Activated T-helper 17 cell treated with anti-CD3 and anti-CD28 coated beads, Interleukin-2, amount 50 U/mL, for 72 hours (primary cell): ENCODE measurements around the gene CALM3. TPM values are rescaled to one million over a fixed set of nuclear protein-coding genes. Genes with fewer than 3 reads are reported as not detected.

Source experiments
- ATAC-seq: fragments of 150-1000 bp; cut with Tn5 transposase; replicated peaks from 2 replicates; pipeline ENCODE4 v1.10.0; 2021; ENCODE audit warnings: mild to moderate bottlenecking, moderate library complexity
- H3K27ac Mint-ChIP-seq: one replicate; pipeline ENCODE4 v1.8.0; 2022; ENCODE audit warnings: mixed read lengths
- H3K27me3 Mint-ChIP-seq: one replicate; pipeline ENCODE4 v1.8.0; 2022; ENCODE audit warnings: mixed read lengths
- H3K36me3 Mint-ChIP-seq: one replicate; pipeline ENCODE4 v1.8.0; 2022; ENCODE audit warnings: low read depth, mild to moderate bottlenecking, mixed read lengths
- H3K4me1 Mint-ChIP-seq: one replicate; pipeline ENCODE4 v1.8.0; 2022; ENCODE audit warnings: mixed read lengths
- H3K4me3 Mint-ChIP-seq: one replicate; pipeline ENCODE4 v1.8.0; 2022; ENCODE audit warnings: mild to moderate bottlenecking, mixed read lengths
- H3K9me3 Mint-ChIP-seq: one replicate; pipeline ENCODE4 v1.8.0; 2022; ENCODE audit warnings: mixed read lengths
- total RNA-seq, 2 donors: library from RNA; stranded (reverse); gene quantifications; one replicate each; pipeline ENCODE4 v1.2.3, GENCODE V29; 2022

CALM3 gene
- total RNA-seq, 2 donors from 2014 or later = 313 to 323 TPM

DNA sequence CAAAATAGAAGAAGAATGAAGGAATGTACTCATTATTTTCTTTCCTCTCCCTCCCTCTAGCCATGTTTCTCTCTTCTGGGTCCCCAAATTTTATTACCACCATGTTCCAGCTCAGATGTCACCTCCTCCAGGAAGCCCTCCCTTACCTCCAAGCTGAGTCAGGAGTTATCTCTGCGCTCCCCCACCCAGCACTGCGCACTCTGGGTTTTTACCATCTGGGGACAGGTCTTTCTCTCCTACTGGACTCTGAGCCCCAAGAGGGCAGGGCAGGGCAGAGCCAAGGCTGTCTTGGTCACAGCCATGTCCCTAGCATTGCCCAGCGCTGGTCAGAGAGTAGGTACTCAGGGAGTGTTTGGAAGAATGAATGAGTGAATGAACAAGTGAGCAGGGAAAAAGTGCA is 32.0 kb downstream of the CALM3 start:
- no peak for ATAC-seq
- Mint-ChIP-seq H3K4me1 (peaks cover 10% of the 10 kb centered on the region), H3K9me3 (no peaks in the 10 kb centered on the region), H3K4me3 (no peak overlapping the region), H3K36me3 (peaks cover 6% of the 10 kb centered on the region), H3K27me3 (no peaks in the 10 kb centered on the region), H3K27ac (peak overlapping the region; percentile 29)

DNA sequence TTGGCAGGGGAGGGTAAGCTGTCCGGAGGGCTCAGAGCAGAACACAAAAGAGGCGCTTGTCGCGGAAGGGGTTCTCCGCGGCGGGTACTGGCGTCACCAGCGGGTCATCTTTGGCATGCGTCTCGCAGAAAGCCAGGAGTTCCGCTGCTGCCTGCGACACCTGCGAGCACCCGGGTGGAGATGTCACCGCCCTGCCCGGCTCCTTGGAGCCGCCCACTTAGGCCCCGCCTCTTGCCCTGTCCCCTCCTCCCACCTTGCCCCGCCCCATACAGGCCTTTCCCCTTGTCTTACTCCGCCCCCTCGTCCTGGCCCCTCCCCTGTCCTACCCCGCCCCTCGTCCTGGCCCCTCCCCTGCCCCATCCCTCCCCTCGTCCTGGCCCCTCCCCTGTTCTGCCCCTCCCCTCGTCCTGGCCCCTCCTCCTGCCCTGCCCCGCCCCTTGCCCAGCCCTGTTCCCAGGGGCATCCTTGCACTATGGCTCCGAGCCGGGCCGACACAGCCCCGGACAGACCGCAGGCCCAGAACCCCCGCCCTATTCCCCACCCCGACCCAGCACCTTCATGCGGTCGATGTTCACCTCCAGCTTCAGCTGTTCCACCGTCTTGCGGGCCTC is 33.0 kb downstream of the CALM3 start:
- peaks cover 10% of the 10 kb centered on the region for H3K4me1 Mint-ChIP-seq
- H3K4me3 Mint-ChIP-seq = no peak overlapping the region
- peak overlapping the region; percentile 29 for H3K27ac Mint-ChIP-seq
- H3K27me3 Mint-ChIP-seq = no peaks in the 10 kb centered on the region
- H3K9me3 Mint-ChIP-seq = no peaks in the 10 kb centered on the region
- ATAC-seq = peak; percentile 48
- H3K36me3 Mint-ChIP-seq = peaks cover 6% of the 10 kb centered on the region

DNA sequence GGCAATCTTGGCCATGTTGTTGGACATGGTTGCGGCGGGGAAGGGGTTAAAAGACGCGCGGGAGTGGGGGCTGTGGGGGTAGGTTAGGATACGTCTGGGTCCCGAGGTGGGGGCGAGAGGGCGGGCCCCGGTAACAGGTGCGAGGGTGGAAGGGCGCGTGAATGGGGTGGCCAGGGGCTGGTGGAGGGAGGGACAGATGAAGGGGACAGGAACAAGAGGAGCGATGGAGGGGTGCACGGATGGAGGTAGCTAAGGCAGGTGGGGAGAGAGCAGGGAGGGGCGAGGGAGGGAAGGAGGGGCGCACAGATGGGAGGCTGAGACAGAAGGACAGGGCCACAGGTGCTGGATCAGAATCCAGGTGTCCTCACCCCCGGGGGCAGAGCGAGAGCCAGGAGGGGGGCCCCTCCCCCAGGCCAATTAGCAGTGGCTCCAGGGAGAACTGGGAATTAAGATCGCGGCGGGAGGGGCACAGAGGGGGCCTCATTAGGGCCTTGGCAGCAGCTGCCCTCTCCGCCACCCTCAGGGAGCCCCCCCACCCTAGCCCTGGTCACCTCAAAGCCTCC is 33.6 kb downstream of the CALM3 start:
- ATAC-seq = no peak
- Mint-ChIP-seq H3K4me1 (peaks cover 10% of the 10 kb centered on the region), H3K9me3 (no peaks in the 10 kb centered on the region), H3K4me3 (no peak overlapping the region), H3K27me3 (no peaks in the 10 kb centered on the region), H3K36me3 (peaks cover 6% of the 10 kb centered on the region), H3K27ac (no peak overlapping the region)

DNA sequence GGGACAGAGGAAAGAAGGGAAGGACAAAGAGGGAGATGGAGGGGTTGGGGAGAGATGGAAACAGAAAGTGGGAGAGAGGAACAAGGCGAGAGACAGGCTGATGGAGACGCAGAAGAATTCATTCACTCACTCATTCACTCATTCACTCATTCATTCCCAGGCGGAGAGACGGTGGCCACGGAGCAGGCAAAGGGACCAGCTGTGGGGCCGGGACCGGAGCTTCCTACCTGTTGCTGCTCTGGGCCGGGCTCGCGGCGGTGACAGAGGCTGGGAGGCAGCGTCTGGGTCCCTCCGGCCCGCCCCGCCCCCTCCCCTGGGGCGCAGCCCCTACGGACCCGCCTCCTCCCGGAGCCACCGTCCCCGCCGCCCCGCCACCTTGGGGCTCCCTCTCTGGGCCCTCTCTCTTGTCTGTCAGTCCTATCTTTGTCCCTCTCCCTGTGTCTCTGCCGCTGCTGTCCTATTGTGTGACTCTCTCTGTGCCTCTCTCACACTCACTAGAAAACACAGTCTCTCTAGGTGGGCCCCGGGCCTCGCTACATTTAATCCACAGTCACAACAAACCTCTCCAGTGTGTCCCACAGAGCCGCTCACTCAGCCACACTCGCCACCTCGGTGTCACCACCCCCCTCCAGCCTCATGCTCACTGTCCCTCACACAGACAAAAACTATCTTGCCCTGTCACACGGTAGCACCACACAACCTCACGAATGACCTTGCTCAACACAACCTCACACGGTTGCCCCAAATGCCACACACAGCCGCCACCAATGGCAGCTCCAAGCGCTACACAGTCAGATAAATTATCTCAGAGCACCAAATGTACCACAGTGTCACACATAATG is 35.0 kb downstream of the CALM3 start, which contains the start of gene GNG8:
GNG8 (minus strand) TSS at position 283 of the 842 bp plus-strand sequence. CDS start 1,520 bp downstream, outside the sequence.
- Mint-ChIP-seq H3K9me3 (no peaks in the 10 kb centered on the region), H3K4me1 (peaks cover 10% of the 10 kb centered on the region), H3K27me3 (peaks cover 4% of the 10 kb centered on the region), H3K4me3 (no peak within 1 kb of the TSS), H3K27ac (no peak within 1 kb of the TSS), H3K36me3 (peaks cover 6% of the 10 kb centered on the region)
- no peak for ATAC-seq

DNA sequence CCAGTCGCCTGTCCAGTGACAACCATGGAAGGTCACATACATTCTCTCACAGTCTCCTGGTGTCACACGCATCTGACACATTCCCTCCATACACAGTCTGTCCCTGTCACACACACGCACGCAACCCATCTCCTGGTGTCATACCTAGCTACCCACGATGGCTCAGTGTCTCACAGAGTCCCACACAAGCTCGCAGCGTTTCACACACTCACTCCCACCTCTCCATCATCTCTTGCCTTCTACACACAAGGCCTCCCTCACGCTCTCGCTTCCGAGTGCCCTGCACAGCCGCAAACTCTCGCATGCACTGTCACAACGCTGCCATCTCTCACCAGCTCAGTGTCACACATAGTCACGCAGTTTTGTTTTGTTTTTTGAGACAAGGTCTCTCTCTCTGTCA is 36.1 kb downstream of the CALM3 start:
- H3K27me3 Mint-ChIP-seq = peaks cover 4% of the 10 kb centered on the region
- no peak overlapping the region for H3K4me3 Mint-ChIP-seq
- no peaks in the 10 kb centered on the region for H3K9me3 Mint-ChIP-seq
- H3K36me3 Mint-ChIP-seq = peaks cover 6% of the 10 kb centered on the region
- no peak overlapping the region for H3K27ac Mint-ChIP-seq
- ATAC-seq = no peak
- H3K4me1 Mint-ChIP-seq = peaks cover 10% of the 10 kb centered on the region

DNA sequence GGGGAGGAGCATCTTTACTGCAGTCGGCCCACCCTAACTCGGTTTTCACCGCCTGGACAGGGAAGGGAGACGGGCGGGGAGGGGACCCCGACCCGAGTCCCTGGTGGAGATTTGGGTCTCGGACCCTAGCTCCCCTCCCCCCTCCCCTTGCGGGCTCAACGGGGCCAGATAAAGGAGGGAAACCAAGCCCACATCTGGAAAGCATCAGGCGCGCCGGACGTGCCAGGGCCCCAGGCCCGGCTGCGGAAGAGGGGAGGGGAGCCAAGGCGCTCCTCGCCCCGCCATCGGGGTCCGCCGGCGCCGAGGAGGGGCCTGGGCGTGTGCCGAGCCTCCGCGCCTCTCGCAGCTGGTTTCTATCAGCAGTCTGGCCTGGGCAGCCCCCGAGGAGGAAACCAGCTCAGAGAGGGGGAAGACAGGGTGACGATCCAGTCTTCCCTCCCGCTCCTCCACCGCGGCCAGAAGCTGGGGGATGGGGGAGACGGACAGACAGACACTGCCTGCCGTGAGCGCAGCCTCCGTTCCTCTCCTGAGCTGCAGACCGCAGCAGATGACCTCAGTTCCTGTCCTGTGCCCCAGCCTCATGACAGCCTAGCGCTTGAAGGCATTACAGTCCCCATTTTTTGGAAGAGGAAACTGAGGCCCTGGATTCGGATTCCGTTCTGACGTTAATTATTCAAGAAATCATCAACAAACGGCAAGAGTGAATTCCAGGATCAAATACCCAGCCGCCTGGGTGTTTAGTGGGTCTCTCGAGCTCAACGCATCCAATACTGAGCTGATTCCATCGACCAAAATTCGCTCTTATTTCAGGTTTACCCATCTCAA is 38.4 kb downstream of the CALM3 start:
- H3K4me1 Mint-ChIP-seq = no peaks in the 10 kb centered on the region
- H3K4me3 Mint-ChIP-seq = no peak overlapping the region
- no peaks in the 10 kb centered on the region for H3K9me3 Mint-ChIP-seq
- H3K27me3 Mint-ChIP-seq = peaks cover 4% of the 10 kb centered on the region
- H3K27ac Mint-ChIP-seq = no peak overlapping the region
- H3K36me3 Mint-ChIP-seq = no peaks in the 10 kb centered on the region
- peak; percentile 10 for ATAC-seq

DNA sequence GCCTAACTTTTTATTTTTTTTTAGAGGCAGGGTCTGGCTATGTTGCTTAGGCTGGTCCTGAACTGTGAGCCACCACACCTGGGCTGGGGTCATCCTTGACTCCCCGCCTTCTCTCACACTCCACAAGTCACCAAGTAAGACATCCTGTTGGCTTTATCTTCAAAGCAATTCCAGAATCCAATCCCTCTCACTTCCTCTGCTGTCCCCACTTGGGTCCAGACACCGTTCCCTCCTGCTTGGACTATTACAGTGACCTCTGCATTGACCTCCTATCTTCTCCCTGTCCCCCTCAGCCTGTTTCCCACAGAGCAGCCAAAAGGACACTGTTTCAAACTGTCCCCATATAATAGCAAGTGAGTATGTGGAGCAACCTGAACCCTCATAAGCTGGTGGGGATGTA is 39.5 kb downstream of the CALM3 start:
- no peak for ATAC-seq
- no peak overlapping the region for H3K27ac Mint-ChIP-seq
- H3K4me1 Mint-ChIP-seq = no peaks in the 10 kb centered on the region
- no peak overlapping the region for H3K4me3 Mint-ChIP-seq
- no peaks in the 10 kb centered on the region for H3K9me3 Mint-ChIP-seq
- no peaks in the 10 kb centered on the region for H3K36me3 Mint-ChIP-seq
- peaks cover 5% of the 10 kb centered on the region for H3K27me3 Mint-ChIP-seq

DNA sequence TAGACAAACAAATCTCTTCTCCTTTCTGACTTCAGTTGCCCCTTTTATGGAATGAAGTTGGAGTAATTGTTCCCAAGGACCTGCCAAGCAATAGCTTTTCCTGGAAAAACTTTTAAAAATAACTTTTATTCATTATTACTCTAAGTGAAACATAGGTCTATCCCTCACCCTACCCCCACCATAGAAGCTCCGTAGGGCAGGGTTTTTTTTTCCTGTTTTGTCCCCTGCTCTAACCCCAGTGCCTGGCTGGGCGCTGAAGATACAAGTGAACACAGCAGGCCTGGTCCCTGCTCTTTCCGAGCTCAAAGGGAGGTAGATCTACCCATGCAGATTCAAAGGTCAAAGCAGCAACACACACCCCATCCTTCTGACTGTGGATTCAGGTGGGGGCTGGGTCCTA is 43.6 kb downstream of the CALM3 start:
- Mint-ChIP-seq H3K36me3 (peaks cover 8% of the 10 kb centered on the region), H3K9me3 (no peaks in the 10 kb centered on the region), H3K27ac (no peak overlapping the region), H3K27me3 (peaks cover 19% of the 10 kb centered on the region), H3K4me3 (no peak overlapping the region), H3K4me1 (peaks cover 5% of the 10 kb centered on the region)
- no peak for ATAC-seq

DNA sequence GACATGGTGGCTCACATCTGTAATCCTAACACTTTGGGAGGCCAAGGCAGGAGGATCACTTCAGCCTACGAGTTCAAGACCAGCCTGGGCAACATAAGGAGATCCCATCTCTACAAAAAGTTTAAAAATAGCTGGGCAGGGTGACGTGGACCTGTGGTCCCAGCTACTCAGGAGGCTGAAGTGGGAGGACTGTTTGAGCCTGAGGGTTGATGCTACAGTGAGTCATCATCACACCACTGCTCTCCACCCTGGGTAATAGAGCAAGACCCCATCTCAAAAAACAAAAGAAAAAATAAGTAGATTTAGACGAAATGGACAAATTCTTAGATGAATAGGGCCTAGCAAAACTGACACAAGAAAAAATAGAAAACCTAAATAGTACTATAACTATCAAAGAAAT is 45.3 kb downstream of the CALM3 start:
- peak; percentile 39 for ATAC-seq
- no peak overlapping the region for H3K27ac Mint-ChIP-seq
- no peak overlapping the region for H3K4me3 Mint-ChIP-seq
- H3K27me3 Mint-ChIP-seq = peaks cover 24% of the 10 kb centered on the region
- peaks cover 18% of the 10 kb centered on the region for H3K36me3 Mint-ChIP-seq
- peaks cover 5% of the 10 kb centered on the region for H3K4me1 Mint-ChIP-seq
- H3K9me3 Mint-ChIP-seq = no peaks in the 10 kb centered on the region

DNA sequence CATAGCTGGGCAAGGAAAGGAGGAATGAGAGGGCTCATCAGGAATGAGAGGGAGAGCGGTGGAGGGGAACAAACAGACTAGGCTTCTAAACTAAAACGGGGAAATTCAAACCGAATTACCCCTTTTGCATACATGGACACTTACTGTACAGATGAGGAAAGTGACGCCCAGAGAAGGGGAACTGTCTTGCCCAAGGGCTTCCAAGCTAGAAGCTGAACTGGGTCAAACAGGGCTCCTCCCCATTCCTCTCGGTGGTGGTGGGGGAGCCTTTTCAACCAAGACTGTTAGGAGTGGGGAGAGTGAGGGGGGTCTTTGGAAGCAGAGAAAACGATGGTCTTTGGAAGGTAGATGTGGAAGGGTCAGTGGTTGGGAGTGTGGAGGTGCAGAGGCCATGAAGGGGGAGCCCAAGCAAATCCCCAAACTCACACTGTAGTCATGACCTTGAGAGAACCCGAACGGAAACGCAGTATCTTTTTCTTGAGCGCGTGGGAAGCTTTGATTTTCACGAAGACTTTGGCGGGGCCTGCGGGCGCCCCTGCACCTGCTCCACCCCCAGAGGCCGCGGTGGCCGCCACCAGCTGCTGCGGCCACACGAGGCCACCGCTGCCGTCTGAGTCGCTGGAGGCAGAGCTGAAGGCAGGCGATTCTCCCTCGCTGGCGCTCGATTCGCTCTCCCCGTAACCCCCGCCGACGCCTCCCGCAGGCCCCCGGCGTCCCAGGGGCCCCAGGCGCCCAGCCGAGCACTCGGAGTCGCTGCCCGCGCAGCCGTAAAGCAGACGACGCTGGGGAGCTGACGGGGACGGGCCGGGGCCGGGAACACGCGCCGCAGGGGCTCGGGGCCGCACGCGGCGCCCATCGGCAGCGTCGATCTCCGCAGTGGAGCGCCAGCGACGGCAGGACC is 47.2 kb downstream of the CALM3 start:
- no peaks in the 10 kb centered on the region for H3K9me3 Mint-ChIP-seq
- H3K4me3 Mint-ChIP-seq = peak overlapping the region; percentile 31
- peaks cover 30% of the 10 kb centered on the region for H3K27me3 Mint-ChIP-seq
- peak; percentile 50 for ATAC-seq
- H3K4me1 Mint-ChIP-seq = peaks cover 5% of the 10 kb centered on the region
- H3K27ac Mint-ChIP-seq = no peak overlapping the region
- peaks cover 18% of the 10 kb centered on the region for H3K36me3 Mint-ChIP-seq

DNA sequence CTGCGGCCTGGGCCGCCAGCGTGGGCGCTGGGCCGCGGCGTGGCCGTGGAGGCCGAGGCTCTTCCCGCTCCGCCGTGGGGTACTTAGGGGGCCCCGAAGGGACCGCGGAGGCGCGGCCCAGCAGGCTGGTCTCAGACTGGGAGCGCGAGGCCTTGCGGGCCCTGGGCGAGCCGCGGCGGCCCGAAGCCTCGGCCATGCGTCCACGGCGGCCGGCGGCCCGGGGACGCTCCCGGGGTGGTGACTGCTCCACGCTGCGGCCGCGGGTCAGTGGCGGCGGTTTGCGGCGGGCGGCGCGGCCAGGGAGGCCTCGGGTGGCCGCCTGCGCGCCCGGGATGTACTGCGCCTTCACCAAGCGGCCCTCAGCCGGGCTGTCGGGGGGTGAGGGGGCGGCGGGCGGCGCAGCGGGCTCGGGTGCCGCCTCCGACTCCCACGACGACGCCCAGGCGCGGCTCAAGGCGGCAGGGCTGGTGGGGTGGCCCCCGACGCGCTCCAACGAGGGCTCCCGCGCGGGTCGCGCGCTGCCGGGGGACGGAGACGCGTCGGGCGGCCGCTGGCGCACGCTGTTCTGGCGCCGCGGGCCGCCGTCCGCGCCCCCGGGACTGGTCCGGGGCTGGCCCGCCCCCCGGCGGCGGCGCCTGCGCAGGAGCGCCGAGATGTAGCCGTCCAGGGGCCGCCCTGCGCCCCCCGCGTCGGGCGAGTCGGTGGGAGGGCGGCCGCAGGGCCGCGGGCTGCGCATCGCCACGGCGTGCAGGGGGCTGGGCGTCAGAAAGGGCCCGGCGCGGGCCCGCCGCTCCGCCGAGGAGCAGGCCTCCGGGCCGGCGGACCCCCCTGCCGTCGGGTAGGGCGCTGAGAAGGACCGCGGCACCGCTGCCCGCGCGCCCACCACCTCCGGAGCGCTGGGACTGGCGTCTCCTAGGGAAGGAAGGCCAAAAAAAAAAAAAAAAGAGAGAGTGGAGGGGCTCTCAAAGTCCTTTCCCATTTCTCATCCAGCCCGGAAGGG is 48.1 kb downstream of the CALM3 start:
- H3K27me3 Mint-ChIP-seq = peaks cover 34% of the 10 kb centered on the region
- H3K9me3 Mint-ChIP-seq = no peaks in the 10 kb centered on the region
- H3K4me3 Mint-ChIP-seq = no peak overlapping the region
- no peak for ATAC-seq
- peaks cover 5% of the 10 kb centered on the region for H3K4me1 Mint-ChIP-seq
- H3K36me3 Mint-ChIP-seq = peaks cover 18% of the 10 kb centered on the region
- H3K27ac Mint-ChIP-seq = no peak overlapping the region

DNA sequence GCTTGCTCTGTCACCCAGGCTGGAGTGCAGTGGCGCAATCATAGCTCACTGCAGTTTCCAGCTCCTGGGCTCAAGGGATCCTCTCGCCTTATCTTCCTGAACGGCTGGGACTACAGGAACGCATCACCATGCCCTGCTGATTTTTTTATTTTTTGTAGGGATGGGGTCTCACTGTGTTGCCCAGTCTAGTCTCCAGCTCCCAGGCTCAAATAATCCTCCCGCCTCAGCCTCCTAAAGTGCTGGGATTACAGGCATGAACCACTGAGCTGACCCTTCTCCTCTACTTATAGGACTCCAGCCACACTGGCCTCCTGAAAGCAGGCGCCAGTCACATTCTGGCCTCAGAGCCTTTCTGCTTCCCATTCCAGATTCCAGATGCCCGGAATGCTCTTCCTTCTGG is 49.3 kb downstream of the CALM3 start:
- no peaks in the 10 kb centered on the region for H3K9me3 Mint-ChIP-seq
- peaks cover 5% of the 10 kb centered on the region for H3K4me1 Mint-ChIP-seq
- no peak overlapping the region for H3K4me3 Mint-ChIP-seq
- no peak overlapping the region for H3K27ac Mint-ChIP-seq
- peaks cover 39% of the 10 kb centered on the region for H3K27me3 Mint-ChIP-seq
- ATAC-seq = no peak
- peaks cover 18% of the 10 kb centered on the region for H3K36me3 Mint-ChIP-seq
